Amygdala (tissue), 56 donors: ENCODE data around the gene THTPA.
"Not testable (repeated sequence)": the region's sequence is repeated elsewhere in the genome, so short reads cannot be mapped to it uniquely, and the experiment has no call there.

Source experiments
- DNase-seq, 56 donors: peaks; one replicate each; lab custom pipeline; 2025; lab: John Stamatoyannopoulos, UW

The THTPA gene

GRCh38 chr14:23579739-23580138 lies 23.7 kb downstream of the THTPA start:
- DNase-seq = no peak

GRCh38 chr14:23580152-23580926 lies 24.3 kb downstream of the THTPA start:
- DNase-seq = no peak

DNA sequence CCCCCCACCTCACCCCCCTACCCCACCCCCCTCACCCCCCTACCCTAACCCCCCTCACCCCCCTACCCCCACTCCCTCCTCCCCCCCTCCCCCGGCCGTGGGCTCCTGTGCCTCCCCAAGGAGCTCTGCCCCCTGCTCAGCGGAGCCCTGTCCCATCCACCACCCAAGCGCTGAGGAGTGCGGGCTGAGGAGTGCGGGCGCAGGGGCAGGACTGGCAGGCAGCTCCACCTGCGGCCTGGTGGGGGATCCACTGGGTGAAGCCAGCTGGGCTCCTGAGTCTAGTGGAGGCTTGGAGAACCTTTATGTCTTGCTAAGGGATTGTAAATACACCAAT lies 24.8 kb downstream of the THTPA start:
- DNase-seq = no peak

- DNase-seq = no peak
These were observed 27.1 kb downstream of the THTPA start for GRCh38 chr14:23582906-23583760.

DNA sequence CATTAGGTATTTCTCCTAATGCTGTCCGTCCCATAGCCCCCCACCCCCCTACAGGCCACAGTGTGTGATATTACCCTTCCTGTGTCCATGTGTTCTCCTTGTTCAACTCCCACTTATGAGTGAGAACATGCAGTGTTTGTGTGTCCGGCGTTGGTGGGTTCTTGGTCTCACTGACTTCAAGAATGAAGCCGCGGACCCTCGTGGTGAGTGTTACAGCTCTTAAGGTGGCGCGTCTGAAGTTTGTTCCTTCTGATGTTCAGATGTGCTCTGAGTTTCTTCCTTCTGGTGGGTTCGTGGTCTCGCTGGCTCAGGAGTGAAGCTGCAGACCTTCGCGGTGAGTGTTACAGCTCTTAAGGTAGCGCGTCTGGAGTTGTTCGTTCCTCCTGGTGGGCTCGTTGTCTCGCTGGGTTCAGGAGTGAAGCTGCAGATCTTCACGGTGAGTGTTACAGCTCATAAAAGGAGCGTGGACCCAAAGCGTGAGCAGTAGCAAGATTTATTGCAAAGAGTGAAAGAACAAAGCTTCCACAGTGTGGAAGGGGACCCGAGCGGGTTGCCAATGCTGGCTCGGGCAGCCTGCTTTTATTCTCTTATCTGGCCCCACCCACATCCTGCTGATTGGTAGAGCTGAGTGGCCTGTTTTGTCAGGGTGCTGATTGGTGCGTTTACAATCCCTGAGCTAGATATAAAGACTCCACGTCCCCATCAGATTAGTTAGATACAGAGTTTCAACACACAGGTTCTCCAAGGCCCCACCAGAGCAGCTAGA lies 27.9 kb downstream of the THTPA start:
- not testable (repeated sequence) for DNase-seq

- not testable (repeated sequence) for DNase-seq
These were observed 28.6 kb downstream of the THTPA start for GRCh38 chr14:23584527-23585203.

DNA sequence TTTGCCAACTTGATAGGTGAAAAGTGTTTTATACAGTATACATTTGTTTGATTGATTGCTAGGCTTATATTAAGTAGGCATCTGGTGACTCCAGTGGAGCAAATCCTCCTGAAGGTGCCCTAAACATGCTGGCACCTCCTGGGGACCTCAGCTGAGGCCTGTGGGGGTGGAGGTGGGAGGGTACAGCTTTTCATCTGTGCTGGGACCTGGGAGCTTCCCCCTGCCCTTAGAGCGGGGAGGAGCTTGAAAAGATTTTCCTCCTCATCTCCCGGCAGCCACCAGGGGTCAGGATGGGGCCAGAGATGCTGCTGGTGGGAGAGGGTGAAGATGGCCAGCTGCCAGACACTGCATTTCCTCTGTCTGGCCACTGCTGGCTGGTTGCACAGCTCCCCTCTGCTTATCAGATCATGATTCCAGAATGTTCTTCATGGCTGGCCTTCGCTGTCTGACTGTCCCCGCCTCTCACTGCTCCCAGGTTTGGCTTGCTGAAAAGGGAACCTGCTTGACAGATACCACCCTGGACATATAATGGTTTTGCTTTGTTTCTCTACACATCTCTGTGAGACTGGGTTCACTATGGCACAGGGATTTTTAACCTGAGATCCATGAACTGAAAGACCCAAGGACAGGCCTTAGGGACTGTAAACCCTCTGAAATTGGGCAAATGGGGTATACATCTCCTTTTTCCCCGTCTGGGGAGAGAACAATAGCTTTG lies 33.0 kb downstream of the THTPA start:
- peak in 51 of 56 donors; percentile 39 to 92 (median 69) for DNase-seq

GRCh38 chr14:23589606-23590005 lies 33.5 kb downstream of the THTPA start:
- no peak for DNase-seq

DNA sequence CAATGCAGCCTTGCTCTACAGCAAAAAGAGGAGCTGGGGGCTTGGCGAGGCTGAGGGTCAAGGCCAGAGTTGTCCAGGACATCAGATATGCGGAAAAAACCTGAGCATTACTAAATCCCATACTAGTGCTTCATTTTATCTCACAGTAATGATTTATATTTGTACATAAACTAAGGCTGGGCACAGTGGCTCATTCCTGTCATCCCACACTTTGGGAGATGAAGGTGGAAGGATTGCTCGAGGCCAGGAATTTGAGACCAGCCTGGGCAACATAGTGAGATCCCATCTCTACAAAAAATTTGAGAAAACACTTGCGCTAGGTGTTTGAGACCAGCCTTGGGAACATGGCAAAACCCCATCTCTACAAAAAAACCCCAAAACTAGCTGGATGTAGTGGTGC lies 34.1 kb downstream of the THTPA start:
- DNase-seq = no peak

GRCh38 chr14:23594191-23594590 lies 38.1 kb downstream of the THTPA start:
- not testable (repeated sequence) for DNase-seq

GRCh38 chr14:23600322-23600707 lies 44.2 kb downstream of the THTPA start:
- no peak for DNase-seq

DNA sequence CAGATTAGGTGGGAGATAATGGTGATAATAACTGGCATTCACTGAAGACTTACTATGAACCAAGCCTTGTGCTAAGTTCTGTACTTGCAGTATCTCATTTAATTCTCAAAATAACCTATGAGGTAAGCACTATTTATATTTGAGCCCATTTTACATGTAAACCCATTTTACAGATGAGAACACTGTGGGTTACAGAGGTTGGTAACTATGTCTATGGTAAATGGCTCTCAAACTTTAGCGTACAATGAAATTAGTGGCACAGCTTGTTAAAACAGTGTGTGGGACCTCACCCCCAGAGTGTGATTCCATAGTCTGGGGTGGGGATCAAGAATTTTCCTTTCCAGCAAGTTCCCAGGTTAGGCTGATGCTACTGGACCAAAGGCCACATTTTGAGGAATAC lies 44.7 kb downstream of the THTPA start:
- DNase-seq = no peak

- DNase-seq = no peak
These were observed 45.4 kb downstream of the THTPA start for GRCh38 chr14:23601424-23601823.

DNA sequence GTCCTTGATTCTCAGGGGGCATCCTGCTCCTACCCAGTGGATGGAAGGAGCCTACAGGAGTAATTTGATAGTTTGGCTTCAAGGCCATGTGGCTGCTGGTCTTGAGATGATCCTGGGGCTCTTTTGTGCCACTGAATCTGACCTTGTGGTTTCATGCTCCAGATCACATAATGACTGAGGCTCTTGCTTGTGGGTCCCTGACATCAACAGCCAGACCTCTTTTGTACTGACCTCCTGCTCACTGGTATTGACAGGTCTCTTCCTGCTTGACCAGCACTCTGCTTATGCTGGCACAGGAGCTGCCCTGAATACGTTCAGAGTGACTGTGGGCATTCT lies 45.7 kb downstream of the THTPA start:
- DNase-seq = no peak

DNA sequence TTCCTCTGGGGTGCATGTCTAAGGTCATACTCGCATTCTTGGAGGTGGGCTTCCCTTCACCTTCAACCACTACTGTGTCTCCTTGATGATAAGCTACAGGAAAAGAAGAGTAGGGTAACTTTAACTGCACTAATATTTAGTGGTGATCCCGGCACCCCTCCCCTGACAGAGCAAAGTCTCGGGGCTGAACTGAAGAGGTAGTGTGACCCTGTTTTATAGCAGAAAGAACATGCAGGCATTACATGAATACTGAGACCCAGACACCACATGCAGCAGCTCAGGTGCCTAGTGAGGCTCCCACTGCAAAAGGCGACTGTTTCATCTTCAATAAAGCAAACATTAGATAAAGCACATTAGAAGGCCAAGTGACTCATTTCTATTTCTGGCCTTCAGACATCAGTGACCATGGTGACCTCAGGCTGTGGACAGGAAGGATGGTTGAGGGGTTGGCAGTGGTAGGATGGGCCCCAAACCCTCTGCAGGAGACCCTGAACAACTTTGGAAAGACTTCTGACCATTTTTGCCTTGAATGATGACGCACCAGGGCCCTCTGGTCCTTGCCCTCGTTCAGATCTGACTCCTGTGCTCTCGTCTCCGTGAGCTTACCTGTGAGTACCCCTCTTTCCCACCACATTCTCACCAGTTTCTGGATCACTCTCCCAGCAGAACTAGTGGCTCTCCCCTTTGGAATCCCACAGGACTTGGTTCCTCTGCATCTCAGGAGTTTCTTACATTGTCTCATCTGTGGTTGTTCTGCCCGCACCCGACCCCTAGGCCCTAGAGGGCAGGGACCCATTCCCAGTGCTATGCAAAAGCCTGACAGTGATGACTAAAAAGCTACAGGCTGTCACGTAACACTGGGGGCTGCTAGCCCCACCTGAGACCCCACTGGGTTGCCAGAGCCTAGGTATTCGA lies 46.4 kb downstream of the THTPA start:
- DNase-seq = no peak

GRCh38 chr14:23603103-23603502 lies 47.0 kb downstream of the THTPA start:
- DNase-seq = no peak

DNA sequence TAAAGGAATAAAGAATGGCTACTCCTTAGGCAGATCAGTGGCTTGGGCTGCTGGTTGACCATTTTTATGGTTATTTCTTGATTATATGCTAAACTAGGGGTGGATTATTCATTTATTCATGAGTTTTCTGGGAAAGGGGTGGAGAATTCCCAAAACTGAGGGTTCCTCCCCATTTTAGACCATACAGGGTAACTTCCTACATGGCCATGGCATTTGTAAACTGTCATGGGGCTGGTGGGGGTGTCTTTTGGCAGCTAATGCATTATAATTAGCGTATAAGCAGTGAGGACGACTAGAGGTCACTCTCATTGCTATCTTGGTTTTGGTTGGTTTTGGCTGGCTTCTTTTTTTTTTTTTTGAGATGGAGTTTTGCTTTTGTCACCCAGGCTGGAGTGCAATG lies 48.1 kb downstream of the THTPA start:
- DNase-seq = no peak

DNA sequence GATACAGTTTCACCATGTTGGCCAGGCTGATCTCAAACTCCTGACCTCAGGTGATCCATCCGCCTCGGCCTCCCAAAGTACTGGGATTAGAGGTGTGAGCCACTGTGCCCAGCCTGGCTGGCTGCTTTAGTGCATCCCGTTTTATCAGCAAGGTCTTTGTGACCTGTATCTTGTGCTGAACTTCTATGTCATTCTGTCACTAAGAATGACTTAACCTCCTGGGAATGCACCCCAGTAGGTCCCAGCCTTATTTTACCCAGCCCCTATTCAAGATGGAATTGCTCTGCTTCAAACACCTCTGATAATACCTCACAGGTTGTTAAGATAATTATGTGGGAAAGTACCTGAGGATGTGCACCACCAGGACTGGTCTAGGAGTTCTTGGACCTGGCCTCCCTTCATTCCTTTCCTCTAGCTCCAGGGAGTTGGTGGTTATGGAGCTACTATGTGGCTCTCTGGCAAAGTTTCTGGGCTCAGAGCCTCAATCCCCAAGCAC lies 48.7 kb downstream of the THTPA start:
- DNase-seq = no peak
